Measurements from ENCODE around the gene PRRT1B.

The PRRT1B gene

DNA sequence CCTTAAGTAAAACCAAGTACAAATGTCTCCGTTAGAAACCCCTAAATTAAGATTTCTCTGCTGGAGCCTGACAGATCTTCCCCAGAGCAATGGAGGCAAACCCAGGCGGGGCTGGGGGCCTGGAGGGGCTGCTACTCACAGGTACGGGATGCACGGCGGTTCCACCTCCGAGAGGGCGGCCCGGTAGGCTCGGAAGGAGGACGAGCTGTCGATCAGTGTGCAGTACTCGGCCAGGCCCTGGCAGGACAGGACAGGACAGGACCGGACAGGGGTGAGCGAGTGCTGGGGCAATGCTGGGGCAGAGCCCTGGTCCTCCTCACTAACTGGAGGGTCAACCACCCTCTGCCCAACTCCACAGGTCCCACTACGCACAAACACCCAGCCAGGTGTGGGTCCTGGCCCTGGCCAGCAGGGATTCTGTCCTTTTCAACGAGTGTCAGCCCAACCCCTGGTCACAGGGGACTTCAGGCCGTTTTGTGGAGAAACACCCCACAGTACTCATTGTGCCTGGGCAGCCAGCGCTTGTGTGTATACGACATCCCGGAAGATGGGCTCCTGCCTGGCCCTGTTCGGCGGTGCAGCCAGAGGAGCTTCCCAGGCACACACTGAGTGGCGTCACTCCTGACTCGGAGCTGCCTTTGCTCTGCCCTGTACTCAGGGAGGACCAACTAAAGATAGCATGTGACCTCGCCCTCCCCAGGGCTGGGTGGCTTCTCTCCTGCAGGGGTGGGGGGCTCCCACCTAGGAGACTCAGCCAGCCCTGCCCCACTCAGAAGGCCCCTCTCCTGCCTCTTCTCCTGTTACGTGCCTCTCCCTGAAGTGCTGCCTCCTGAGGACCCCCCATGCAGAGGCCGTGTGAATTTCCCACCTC is 37.4 kb downstream of the PRRT1B start:
- no peak for DNase-seq

DNA sequence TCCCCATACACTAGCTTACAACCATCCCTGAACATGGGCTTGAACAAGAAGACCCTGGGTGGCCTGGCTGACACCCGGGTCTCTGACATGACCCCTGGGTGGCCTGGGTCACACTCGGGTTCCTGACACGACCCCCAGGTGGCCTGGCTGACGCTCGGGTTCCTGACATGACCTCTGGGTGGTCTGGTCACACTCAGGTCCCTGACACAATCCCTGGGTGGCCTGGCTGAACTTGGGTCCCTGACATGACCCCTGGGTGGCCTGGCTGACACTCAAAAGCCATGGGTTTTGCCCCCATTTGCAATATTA is 38.0 kb downstream of the PRRT1B start:
- DNase-seq, result no peak

DNA sequence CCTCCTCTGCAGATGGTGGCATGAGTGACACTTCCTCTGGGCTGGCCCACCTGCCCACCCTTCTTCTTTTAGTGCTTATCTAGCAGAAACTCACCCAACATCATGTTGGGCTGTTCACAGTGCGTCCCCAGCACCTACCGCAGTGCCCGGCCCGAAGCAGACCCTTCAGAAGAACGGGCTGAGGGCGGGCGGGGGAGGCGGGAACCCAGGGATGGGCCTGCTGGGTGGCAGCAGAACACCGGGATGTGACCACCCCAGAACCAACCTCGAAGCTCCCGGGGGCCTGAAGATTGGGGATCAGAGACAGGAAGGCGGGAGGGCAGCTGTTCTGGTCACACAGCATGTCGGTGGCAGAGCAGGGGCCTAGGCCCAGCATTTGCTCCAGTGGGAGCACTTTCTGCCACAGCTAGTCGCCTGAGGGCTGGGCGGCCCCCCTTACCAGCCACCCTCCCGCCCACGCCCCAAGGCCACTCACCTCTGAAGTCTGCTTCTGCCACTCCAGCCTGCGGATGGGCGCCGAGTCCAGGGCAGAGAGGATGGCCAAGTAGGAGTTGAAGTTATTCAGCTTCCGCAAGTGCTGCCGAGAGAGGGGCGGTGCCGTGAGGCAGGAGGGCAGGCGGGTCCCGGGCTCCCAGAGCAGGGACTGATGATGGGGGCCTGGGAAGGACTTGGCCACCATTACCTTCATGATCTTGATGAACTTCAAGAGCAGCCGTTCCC is 38.7 kb downstream of the PRRT1B start:
- DNase-seq, result no peak

DNA sequence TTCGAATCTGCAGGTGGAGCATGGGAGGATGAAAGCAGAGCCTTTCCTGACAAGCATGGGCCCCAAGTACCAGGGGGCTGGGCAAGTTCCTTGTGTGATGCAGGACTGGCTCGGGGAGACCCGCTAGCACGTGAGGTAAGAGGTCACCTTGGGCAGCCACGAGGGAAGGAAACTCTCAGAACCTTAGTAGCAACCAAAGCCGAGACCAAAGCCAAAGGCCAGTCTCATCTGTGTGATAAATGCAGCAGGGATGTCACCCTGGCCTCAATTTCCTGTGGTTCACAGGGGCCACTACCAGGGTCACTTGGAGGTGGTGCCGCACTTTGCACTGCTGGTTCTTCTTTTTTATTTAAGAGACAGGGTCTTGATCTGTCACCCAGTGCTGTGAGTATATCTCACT is 39.5 kb downstream of the PRRT1B start:
- DNase-seq, result peak; percentile 20

DNA sequence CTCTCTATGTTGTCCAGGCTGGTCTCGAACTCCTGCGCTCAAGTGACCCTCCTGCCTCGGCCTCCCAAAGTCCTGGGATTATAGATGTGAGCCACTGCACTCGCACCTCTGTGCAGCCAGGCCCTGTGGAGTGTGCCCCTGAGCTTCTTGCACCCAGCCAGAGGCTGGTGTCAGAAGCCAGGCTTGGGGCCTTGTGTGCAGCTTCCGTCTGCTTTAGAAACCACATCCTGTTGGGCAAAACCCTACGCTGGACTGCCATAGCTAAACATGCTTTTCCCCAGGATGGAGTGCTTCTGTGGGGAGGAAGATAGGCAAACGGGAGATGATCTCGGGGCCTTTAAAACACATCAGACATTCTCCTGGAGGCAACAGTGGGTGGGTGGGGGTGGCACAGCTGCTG is 40.1 kb downstream of the PRRT1B start:
- peak; percentile 76 for DNase-seq

DNA sequence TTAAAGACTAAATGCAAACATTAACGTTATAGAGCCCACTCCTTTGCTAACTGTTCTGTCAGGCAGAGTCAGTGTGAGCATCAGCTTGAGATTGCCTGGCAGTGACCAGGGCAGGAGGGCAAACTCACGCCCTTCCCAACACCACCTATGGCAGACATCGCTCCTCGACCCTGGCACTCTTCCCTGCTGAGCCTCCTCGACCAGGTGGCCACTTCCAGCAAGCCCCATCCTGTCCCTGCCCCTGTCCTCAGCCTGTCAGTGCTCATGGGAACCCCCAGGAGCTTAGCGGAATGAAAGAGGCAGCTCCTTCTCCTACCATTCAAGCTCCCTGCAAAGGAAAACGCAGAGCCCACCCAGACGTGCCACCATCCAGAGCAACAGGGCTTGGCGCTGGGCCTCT is 42.0 kb downstream of the PRRT1B start:
- DNase-seq, result no peak

DNA sequence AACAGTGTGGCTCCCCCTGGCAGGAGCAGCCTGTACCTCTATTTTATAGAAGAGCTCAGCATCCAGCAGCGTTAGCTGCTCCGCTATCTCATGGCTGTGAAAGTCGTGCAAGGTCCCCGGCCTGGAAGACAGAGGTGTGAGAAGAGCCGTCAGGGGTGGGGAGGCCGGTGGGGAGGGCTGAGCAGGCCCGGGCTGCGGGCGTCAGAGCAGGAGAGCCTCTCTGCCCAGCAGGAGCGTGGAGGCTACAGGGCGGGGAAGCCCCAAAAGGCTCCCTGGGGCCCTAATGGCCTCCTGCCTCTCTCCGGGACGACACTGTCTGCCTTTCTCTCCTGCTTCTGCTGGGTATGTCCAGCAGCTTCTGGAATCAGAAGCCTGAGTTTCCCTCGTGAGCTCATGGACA is 42.6 kb downstream of the PRRT1B start:
- DNase-seq, result no peak

DNA sequence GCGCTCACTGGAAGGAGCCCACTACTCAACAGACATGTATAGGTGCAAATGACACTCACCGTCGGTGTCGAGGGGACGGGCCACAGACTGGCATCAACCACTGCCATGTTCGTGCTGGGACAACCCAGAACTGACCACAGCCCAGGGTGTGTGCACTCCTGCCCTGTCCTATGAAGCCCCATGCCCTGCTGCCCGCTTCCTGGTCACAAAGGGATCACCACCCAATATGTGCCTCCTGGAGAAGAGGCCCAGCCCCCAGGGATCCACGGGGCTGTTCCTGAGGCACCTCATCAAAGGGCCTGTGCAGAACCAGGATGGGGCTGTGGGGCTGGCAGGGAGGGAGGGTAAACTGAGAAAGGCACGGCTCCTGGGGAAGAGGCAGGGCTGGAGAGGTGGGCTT is 43.1 kb downstream of the PRRT1B start:
- DNase-seq, result no peak

DNA sequence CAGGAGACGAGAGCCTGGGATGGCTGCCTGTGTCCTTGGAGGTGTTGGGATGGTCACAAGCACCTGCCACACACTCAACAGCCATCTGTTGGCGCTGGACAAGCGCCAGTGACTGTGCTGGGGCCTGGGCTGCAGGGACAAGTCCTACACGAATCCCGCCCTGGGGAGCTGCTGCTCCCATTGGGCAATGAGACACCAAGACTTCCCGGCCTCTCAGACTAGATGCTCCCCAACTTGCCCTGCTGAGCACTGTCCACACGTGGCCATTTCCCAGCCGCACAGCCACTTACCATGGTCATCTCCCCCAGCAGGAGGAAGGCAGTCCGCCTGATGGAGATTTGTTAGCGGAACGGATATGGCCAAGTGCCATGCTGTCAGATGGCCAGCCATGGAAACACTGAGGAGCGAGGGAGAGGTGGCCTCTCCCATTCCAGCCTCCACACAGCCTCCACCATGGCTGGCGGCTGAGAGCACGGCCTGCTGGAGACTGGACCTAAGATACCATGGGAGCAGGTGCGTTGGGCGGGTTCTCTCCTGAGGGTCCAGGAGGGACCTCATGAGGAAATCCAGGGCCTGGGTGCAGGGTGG is 43.9 kb downstream of the PRRT1B start:
- DNase-seq, result no peak

DNA sequence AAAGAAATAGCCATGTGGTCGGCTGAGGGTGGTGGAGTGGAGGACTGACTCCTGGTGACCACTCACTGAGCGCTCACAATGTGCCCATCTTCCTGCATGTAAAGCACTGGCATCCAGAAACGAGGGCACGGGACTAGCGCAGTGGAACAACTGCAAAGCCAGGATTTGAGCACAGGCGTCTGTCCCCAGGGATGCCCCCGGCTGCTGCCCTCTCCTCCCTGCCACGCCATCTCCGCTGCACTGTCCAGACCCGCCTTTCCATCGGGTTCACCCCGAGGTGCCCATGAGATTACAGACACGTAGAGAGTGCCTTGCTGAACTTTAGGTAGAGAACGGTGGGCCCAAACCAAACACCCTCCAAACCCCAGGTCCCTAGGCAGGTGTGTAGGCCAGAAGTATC is 44.7 kb downstream of the PRRT1B start:
- no peak for DNase-seq

DNA sequence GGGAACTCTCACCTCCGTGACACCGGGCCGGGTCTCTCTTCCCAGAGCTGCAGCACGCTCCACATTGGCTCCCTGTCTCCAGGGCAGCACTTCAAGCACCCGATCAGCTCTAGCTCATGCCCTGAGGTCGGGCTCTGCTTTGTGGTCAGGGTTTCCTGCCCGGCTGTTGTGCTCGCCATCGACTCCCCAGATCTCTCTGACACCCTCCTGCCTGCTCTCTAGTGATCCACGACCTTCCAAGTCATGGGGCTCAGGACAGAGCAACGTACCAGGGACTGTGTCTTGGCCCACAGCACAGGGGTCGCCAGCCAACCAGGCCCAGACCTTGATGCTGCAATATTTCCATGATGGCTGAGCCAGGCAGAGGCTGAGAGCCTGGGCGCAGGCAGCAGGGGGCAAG is 45.1 kb downstream of the PRRT1B start:
- DNase-seq, result peak; percentile 35

DNA sequence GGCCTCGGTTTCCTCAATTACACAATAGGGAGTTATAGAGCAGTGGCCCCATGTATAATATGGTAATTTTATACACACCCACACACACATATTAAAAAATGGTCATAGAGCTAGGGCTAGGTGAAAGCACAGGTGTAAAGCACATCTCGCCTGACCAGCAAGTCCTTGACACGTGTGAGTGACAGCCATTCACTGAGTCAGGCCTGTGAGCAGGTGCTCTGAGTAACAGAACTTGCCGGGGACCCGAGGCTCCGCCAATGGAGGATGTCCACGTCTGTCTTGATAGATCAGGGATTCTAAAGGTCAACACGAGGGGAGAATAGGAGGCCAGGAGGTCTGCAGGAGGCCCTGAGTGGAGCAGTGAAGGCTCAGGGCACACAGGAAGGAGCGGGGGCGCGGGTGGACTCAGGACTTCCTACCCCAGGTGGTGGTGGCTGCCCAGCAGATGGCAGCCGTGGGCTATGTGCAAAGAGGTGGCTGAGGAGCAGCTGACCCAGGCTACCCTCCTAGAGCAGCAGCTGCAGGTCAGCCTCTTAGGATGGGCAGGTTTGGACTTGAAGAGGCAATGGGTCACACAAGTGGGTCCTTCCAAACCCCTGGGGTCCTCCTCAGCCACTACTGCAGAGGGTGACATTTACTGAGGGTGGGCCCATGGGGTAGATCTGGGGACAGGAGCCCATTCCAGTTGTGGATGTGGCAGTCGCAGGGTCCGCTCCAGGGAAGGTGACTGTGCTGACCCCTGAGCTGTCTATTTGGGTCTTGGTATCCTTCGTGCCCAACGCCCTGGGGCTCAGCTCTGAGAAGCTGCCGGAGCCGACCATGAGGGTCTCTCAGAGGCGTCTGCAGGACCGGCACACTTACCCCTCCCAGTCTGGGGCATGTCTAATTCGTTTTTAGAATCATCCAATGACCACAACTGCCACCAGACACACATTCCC is 45.9 kb downstream of the PRRT1B start:
- peak; percentile 73 for DNase-seq

DNA sequence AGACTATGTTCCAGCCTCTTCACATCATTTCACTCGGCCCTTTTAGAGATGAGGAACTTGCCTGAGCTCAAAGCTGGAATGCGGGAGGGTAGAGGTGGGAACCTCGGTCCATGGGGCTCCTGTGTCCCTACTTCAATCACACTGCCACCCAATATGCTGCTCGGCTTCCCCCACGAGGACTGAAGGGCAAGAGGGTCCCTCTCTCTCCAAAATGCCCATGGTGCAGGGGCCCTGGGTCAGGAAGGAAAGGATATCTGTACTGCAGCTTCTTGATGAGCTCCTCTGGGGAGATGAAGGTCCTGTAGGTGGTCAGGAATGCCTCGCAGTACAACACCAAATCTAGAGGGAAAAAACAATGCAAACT is 46.5 kb downstream of the PRRT1B start:
- no peak for DNase-seq

DNA sequence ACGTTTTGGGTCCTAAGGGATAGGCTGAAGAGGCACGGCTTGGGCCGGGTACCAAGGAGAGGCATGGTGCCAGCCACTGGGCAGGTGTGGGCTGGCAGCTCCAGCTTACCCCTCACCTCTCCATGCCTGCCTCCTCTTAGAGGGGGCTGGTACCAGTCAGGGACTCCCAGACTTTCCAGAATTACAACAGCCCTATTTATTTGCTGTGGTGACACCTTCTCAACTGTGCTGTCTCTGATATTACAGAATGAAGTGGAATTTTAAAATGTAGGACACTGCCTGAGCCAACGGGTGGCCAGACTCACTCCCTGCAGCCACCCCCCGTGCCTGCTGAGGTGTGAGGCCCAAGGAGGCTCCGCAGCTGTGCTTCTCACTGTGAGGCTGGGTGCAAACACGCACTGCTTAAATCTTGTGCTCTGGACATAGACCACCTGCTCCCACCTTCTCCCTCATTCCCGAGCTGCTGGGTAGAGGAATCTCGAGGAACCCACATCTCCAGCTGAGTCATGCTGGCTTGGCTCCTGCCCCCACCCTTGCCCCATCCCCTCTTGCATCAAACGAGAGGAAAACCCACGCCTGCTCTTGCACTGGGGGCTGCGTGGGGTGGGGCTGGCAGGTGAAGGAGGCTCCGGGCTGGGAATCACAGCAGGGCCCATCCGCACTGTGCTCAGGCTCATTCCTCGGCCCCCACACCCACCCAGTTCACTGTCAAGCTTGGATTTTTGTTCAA is 47.9 kb downstream of the PRRT1B start:
- no peak for DNase-seq

DNA sequence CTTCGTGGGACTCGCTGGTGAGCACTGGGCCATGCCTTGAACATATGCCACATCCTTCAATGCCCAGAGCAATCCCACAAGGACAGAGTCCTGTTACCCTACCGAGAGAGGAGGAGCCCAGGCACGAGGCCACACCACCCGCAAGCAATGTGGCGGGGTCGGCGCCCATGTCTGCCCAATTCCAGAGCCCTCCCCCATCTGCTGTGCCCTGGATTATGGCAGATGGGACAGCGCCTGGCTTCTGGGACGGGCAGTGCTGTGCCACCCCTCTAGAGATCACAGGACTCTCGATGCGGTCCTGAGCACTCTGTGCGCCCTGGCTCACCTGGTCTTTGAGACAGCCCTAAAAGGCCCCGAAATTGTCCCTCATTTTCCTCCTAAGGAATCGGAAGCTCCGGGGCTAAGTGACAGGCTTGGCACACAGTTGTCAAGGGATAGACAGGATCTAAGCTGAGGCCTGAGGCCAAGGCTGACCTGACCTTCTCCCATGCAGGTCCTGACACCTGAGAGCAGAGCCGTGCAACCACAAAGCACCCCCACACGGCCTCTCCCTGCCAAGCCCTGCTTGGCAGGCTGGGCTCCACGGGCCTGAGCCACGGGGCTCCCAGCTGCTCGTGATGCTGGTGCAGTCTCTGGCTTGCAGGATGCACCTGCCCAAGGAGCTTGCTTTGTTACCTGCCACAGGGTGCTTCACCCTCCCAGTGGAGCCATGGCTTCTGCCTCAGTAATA is 48.8 kb downstream of the PRRT1B start:
- DNase-seq, result no peak

DNA sequence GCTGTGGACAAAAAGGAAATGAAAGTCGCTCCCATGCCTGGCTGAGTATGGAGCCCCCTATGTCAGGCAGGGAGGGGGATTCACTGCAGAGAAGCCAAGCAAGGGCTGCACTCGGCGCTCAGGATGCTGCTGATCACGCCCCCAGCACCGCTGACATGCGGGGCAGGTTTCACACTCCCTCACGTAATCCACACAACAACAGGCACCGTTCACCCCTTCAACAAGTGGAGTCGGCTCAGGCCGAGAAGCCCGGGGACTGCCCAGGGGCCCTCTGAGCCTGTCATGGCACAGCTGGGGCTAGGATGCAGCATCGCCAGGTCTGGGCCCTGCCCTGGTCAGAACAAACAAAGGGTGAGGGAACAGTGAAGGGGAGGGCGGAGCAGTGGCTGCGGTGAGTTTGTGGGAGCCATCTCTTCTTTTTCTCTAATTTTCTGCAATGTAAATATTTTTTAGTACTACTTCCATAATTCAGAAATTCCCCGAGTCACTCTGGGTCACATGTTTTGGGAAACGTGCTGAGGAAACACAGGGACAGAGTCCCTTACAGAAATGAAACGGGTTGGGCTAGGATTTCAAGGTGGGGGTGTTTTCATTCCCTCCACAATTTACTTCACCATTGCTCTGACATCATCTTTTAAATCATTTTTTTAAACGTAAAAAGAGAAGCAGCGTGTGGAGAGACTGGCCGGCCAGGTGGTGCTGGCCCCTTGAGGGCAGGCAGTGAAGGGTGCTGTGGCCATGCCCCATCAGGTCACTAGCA is 49.8 kb downstream of the PRRT1B start:
- DNase-seq, result no peak

DNA sequence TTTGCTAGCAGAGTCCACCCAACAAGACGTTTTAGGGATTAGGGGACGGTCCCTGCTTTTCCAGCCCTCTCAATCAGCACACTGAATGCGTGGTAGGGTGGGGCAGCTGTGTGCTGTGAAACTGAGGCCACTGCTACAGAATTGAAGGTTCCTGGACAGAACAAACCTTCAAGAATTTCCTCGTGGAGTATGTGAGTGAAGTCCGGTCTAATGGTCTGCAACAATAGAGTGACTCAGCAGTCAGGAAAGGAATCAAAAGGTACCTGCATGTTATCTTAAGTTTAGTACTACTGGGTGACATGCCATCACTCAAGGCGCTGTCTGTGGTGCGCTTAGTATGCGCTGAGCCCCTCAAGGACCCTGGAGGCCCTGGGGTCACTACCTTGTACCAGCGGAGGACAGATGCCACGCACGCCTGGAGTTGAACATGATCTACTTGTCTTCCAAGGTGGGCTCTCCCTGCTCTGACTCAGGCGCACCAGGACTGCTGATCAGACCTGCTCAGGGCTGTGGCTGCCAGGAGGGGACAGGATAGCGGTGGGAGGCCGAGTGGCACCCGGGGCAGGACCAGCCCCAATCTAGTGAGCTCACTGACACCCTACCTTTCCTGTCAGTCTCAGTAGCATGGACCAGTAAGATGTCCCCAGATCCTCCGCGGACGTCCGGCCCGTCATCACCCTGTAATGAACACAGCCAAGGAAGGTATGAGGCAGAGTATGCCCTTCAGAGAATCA is 50.5 kb downstream of the PRRT1B start:
- no peak for DNase-seq

DNA sequence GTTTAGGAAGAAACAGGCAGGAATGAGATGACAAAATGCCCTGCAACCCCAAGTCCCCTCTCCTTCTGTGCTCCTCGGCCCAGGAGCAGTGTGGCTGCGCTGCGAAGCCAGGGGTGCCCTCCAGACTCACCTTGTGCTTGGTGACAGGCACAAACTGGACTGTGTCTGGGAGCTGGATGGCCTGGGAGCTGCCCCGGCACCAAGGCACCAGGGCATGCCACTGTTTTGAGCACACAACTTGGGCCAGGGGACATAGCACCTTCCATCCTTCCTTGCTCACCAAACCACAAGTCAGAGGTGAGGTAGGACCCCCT is 51.1 kb downstream of the PRRT1B start:
- DNase-seq, result no peak

DNA sequence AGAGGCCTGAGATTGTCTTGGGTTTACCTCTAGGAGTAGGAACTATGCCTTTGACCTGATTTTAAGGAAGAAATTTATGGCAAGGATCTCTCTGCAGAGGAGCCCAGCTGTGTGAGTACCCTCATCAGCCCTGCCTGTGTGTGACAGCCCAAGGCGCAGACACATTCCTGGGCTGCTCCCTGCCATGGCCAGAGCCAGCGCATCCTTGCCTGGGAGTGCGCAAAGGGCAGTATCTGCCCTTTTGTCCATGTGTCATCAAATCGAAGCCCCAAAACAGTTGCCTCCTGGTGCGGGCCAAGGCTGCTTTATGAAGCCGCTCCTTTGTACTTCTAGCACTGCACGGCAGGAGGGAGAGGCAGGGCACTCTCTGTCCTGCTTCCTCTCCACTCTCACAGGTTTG is 51.9 kb downstream of the PRRT1B start:
- DNase-seq, result no peak

DNA sequence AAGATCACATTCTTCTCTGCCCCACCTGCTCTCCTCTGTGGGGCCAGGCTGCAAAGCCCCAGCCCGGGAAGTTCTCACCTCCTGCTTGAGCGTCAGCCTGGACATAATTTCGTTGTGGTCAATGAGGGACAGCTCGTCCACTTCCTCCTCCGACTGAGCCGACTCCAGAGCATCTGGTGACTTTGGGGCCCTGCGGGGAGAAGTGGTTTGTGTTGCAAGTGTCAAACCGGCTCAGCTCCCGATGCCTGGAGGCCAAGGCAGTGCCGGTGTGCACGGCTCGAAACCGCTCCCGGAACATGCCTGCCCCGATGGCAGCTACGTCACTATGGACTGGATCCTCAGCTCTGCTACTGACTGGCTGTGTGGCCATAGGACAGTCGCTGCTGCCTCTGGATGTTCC is 52.8 kb downstream of the PRRT1B start:
- DNase-seq, result no peak
